SKM-1 treated with dmso at 0.1 percent for 144 hours (cell line): Measurements from ENCODE around the gene BACE2.
A peak's percentile ranks its signal among the peaks of the same experiment; 100 is the strongest.
"Not testable (repeated sequence)": the region's sequence is repeated elsewhere in the genome, so short reads cannot be mapped to it uniquely, and the experiment has no call there.

Experiments
- DNase-seq: peaks from one replicate; lab custom pipeline; 2025; ENCODE audit not compliant: unreplicated experiment; lab: John Stamatoyannopoulos, UW

The BACE2 gene

DNA sequence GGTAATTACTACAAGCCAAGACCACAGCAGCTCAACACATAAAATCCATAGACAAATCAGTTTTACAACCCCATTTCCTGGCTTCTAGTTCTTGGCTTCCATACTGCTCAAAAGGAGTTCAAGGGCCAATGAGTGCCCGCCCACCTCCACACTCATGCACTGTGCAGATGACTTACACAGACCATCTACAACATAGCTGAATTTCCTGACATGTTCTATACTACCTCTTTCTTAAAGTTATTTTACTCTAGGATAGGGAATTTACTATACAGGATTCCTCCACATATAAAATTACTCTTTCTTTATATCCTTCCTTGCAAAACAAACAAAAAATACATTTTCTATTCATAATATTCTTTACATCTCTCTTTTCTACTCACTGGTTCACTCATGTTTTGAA is 14.6 kb downstream of the BACE2 start:
- no peak for DNase-seq

DNA sequence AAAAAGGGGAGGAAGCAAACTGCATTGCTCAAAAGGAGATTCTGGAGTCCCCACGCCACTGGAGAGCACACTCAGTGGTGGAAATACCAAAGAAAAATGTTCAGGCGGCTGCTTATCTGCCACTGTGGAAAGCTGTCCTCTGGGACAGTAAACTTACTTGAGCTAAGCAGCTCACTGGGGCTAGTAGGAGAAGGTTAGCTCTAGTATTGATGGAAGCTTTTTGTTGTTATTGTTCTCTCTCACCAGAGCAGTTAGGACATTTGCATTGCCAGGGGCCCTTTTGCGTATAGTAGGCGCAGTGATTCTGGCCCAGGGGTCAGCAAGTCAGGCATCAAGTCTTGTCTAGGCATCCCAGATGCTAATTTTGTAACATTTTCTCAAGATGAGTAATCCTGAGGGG is 15.6 kb downstream of the BACE2 start:
- no peak for DNase-seq

DNA sequence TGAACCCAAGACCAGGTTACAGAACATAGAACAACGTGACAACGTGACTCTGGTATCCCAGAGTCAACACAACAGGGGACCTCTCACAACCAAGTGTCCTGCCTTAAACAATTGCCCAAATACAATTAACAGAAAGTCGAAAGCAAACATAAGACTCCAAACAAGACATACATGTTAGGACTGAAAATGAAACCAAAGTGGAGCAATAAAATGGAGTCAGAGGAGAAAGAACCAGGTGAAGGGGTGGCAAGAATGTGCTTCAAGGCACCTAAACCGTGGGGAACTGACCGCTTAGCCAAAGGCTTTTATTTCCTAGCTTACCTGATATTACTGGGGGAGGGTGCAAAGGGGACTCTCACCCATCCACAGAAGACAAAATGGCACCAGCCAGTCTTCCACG is 17.8 kb downstream of the BACE2 start:
- no peak for DNase-seq

DNA sequence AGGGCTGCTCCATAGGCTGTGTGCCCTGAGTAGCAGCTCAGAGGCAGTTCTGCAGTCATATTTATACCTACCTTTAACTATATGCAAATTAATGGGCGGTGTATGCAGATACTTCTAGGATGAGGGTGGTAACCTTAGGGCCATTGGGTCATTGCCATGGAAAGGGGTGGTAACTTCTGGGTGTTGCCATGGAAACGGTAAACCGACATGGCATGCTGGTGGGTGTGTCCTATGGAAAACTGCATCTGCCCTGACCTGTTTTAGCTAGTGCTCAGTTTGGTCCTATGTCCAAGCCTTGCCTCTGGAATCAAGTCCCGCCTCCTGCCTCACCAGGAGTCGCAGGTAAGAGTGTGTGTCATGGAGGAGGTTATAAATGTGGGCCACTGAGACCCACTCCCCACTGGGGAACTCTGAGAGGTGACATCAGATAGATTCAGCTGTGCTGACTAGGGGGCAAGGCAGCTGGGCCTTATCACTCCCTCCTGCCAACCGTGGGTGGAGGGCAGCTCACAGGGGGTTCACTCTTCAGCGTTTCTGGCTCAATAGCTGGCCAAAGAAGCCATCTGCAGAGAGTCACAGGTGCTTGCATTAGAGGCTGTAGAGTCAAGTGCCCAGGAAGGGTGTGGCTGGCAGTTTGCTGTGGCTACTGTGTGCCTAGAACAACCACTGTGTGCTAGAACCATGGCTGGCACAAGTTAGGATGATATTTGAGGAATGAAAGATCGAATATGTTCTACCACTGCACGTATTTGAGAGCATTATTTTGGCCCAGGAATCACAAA is 19.0 kb downstream of the BACE2 start:
- DNase-seq, result no peak

DNA sequence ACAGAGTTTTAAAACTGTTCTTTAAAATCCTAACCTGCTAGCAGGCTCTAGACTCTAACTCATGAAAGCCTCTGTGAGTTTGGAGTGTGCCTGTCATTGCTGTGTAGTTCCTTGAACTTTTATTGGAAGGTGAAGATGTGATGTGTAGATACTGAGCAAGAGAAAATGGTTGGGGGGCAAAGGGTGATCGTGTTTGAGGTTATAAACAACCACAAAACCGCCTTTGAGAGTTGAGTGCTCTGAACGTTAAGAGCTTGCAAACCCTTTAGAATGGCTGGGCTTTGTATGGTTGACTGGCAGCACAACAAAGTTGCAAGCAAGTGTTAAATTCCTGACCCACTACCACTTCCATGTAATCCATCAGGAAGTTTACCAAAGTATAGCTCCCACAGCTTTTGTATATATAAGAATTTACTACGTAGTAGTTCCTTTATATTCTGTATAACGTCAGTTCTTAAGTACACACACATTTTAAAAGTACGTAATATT is 19.6 kb downstream of the BACE2 start:
- no peak for DNase-seq

DNA sequence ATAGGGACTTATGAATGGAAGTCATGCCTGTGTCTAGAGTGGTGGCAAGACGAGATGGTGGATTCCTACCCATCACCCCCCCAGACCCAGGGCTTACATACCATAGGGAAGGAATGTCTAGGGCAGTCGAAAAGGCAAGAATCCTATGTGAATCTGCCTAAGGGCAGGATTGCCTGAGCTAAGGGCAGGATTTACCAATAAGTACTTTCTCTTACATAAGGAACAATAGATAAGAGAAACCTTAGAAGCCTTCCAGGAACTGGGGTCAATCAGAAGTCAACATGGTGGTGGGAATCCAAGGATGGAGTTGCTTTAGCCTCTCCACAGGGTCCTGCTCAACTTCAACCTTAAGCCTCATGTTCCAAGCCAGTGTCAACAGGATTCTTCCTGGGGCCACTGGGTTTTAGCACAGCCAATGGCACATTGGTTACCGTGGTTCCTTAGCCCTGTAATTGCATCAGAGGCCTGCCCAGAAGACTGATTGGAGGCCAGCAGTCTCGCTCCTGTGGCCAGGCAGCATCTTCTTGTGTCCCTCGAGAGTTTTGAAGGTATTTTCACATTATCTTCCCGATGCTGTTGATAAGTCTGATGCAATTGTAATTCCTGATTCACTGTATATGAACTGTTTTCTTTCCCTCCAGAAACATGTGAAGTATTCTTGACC is 20.7 kb downstream of the BACE2 start:
- no peak for DNase-seq

DNA sequence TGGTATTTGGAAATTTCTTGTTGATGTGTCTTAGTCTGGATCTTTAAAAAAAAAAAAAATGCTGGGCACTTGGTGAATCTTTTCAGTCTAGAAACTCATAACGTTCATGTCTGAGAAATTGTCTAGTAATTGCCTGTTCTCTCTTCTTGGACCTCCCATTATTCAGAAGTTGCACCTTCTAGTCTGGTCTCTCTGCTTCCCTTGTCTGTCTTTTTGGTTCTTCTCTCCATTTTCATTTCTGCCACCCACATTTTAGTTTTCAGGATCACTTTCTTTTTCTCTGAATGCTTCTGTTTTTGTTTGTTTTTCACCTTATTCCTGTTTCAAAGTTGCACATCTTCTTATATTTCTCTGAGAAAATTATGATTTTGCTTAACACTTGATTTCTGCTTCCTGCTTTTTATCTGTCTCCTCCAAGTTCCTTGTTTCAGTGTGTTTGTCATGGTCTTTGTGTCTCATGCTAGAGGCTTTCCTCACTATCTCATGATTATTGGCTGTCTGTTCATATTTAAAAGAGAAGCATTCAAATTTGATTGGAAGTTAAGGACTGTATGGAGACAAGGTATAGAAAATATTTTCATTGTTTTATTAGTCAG is 21.3 kb downstream of the BACE2 start:
- peak; percentile 15 for DNase-seq

DNA sequence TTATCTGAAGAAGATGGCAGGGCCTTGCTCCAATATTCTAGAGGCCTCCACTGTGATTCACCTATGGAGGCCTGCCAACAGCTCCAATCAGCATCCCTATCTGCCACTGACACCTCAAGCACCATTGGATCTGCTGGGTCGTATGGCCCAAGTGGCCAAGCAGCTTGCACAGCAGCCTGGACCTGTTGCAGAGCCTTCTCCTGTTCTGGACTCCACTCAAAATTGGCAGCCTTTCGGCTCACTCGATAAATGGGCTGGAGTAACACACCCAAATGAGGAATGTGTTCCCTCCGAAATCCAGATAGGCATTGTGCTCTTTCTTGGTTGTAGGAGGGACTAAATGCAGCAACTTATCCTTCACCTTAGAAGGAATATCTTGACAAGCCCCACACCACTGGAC is 24.6 kb downstream of the BACE2 start:
- DNase-seq, result not testable (repeated sequence)

DNA sequence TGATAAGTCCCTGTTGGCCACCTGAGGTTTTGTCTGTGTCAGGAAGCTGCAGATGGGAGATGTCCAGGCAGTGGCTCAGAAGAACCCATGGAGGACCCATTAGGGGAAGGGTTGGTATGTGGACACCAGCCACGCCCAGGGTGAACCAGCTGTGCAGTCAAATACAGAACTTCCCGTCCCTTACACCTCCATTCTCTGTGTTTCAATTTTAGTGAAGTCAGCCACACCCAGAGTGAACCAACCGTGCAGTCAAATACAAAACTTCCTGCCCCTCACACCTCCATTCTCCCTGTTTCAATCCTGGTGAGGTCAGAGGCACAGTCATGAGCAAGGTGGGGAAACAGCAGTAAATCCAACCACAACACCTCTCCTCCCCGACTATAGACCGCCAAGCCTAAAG is 27.4 kb downstream of the BACE2 start:
- no peak for DNase-seq

DNA sequence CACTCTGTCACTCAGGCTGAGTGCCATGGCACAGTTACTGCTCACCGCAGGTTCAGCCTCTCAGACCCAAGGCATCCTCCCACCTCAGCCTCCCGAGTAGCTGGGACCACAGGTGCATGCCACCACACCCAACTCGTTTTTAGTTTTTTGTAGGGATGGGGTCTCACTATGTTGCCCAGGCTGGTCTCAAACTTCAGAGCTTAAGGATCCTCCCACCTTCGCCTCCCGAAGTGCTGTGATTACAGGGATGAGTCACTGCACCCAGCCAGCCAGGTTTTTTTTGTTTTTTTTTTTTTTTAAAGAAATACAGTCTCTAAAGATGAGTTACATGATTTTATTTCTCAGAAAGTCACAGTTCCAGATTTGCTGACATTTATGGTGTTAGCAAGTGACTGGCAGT is 29.0 kb downstream of the BACE2 start:
- no peak for DNase-seq

DNA sequence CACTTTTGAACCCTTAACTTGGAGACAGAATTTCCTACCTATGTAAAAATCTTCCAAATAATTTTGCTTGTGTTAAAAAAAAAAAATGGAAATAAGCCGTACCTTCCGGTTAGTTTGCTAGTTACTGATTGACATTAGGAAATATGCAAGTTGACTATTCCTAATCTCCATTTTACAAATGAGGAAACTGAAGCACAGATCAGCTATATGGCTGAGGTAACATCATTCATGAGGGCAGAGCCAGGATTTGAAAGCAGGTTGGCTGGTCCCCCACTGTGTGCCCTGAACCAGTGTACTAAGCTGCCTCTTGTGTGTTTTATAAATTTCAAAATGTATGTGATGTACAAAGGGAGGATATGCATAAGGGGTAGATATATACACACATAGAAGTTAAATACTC is 29.6 kb downstream of the BACE2 start:
- no peak for DNase-seq

DNA sequence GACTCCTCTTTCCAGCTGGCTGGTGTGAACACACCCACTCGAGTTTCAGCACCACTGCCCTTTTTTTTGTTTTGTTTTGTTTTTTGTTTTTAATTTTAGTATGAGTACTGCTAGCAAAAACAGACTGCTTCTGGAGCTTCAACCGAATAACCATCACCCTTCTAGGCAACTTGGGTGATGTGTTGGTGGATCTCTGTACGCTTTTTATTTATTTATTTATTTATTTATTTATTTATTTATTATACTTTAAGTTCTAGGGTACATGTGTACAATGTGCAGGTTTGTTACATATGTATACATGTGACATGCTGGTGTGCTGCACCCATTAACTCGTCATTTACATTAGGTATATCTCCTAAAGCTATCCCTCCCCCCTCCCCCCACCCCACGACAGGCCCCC is 30.7 kb downstream of the BACE2 start:
- not testable (repeated sequence) for DNase-seq

DNA sequence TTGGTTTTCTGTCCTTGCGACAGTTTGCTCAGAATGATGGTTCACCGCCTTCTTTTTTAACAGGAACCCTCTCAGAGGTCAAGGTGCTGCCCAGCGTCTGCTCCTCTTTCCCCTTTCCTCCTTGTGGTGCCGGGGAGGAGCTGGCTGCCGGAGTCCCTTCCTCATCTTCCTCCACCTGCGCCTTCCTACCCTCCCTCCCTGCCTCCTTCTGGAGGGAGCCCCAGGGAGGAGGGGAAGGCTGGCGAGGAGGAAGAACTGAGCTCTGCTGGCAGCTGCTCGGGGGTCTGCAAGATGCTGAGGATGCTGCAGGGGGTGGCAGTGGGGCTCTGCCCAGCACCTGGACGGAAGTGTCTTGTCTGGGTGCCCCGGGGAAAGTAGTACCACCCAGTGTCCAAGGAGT is 31.2 kb downstream of the BACE2 start:
- DNase-seq, result no peak

DNA sequence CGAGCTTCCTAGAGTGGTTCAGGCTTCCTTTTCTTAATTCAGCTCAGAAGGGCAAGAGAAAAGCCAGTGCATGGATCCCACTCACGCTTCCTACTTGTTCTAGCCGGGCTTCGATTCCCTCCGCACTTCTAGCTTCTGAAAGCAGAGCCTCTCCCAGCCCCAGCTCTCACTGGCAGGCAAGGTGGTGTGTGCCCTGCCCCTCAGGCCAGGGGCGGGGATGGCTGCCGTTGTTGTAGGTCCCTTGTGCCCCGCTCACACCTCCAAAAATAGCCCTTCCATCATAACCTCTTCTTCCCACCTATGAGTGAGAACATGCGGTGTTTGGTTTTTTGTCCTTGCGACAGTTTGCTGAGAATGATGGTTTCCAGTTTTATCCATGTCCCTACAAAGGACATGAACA is 31.6 kb downstream of the BACE2 start:
- DNase-seq, result no peak

DNA sequence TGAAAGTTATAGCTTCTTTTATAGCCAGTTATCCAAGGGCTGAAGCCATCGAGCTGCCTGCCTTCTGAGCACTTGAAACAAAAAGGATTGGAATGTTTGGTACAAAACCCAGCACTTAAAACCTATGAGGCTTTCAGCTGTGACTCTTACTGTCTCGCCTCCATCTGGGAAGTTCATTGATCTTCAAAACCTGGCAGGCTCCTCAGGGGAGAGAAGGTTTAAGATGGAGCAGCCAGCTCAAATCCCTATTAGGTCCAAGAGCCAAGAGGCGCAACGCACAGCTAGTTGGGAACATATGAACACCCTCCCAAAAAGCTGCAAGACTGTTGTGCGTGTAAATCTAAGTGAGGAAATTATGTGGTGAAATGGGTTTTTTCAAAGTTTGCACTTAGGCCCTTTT is 33.4 kb downstream of the BACE2 start:
- DNase-seq, result no peak

DNA sequence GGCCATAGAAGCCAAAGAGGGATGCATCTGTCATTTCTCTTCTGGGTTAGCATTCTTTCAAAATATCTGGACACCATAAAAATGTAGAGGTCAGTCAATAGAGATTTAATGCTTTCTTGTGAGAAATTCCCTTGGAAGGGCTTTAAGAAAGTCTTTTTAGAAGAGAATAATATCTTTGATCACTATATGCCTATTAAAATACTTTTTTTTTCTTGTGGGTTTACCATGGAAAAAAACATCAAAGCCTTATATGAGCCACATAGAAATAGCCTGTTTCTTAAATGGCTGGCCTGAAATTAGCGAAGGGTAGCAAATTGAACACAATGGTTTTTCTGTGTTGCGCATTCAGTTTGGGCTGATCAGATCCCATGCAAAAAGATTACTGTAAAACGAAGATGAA is 36.8 kb downstream of the BACE2 start:
- DNase-seq, result no peak

DNA sequence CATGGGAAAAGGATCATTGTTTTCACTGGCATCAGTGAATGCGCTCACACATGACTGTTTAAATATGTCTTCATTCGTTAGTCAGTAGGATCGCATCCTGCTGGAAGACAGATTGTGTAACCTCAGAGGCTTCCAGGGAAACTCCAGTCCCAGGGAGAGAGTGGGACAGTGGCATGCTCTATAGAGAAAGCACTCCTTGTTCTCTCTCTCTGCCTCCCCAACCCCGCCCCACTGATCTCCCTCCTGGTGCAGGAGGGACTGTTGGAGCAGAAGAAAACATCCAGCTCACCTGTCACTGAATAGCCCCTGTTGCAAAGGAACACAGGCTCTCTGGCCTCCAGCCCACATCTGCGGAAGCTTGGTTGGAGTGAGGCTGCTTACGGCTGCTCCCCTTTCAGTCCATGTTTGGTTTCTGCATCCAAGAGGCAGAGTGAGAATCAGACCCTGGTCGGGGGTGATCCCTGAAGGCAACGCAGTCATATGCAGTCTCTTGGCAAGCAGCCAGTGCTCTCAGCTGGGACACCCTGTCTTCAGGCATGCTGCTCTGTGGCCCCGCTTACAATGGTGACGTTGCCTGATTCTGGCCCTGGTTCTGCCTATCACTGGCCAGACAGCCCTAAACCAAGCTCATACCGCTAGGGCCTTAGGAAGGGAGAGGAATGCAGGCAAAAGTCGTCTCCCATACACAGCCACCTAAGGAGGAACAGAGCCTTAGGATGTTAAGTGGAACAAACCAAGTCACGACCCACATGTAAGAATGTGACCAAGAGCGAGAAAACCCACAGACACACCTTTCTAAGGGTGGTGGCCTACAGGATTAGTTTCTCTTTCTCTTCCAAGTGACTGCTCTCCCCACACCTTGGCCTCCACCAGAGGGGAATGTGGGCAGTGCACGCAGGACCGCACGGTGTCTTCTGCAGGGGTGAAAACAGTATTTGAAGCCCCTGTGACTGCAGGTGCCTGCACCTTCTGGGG is 39.7 kb downstream of the BACE2 start:
- no peak for DNase-seq

DNA sequence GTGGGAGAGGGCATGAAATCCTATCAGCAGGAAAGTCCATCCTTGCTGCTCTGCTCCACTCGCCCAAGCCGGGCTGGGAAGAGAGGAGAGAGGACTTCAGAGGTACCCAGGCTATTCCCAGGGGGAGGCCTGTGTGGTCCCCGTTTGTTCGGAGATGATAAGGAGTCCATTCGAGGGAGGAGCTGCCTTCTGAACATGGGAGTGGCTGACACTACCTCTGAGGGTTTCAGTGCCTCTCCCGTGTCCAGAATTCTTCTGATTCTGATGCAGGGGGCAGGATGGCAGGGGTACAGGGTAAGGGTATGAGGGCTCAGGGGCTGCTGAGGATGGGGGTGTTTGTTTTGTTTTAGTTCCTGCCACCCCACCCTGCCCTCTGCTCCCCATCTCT is 40.4 kb downstream of the BACE2 start:
- DNase-seq, result no peak

DNA sequence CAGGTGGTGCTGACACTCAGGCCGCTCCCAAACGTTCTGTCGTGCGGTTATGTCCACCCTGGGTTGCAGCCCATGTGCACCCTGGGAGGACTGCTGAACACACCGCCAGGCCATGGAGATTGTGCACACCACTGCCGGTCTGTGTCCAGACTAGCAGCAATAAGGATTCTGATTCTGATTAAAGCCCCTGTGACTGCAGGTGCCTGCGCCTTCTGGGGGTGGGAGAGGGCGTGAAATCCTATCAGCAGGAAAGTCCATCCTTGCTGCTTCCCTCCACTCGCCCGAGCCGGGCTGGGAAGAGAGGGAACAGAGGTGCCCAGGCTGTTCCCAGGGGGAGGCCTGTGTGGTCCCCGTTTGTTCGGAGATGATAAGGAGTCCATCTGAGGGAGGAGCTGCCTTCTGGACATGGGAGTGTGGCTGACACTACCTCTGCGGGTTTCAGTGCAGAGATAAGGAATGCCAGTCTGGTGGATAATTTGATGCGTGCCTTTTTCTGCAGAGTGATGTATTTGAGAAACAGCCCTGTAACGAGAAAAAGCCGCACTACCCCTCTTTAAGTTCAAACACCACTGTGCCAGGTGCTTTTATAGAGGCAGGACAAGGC is 41.2 kb downstream of the BACE2 start:
- no peak for DNase-seq

DNA sequence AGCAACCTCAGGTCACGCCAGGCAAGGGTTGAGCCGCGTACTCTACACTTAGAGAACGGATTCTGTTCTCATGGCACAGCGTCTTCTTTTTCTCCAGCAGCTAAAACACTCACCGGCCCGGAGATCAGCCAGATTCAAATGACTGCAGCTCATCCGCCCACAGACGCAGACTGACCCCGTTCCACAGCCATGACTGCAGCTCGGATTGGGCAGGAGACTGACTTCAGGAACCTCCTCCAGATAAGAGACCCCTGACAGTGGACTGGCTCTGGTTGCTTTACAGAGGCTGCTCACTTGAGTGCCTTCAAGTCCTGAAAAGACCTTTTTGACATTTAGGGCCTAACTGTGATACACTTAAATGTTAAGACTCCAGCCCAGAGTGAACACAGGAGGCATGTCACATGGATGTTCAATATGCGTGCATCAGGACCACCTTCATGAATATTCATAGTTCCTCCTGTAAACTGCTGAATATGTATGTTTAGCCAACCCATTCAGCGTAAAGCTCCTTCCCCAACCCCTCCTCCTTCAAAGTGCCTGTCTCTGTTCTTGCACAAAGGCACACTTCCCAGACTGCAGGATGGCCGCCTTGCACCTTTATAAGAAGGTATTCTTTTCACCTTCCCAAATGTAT is 42.6 kb downstream of the BACE2 start:
- DNase-seq, result no peak
